Adrenal gland (tissue), 5 donors: ENCODE results near the gene CSNK1G3.
"Not testable (repeated sequence)": the region's sequence is repeated elsewhere in the genome, so short reads cannot be mapped to it uniquely, and the experiment has no call there.

ENCODE experiments used
- POLR2A ChIP-seq, 2 donors: fragments of 450-650 bp; IDR thresholded peaks; one replicate each; pipeline ENCODE4 v1.6.1; 2017; ENCODE audit warnings: antibody characterized with exemption in 2 of 2, mild to moderate bottlenecking in 2 of 2, moderate library complexity in 1 of 2
- TF ChIP-seq, protein P1 (sequence below), 6 experiments: fragments of 450-650 bp in 4 of 6; fragments of 200-600 bp in 2 of 6; sonication (generic) in 1 of 6; IDR thresholded peaks; 1 replicate in 5 of 6; 2 replicates in 1 of 6; pipeline versions ENCODE4 v1.5.1 to v1.8.0; 2016 to 2021; ENCODE audit warnings: antibody characterized with exemption in 6 of 6, mild to moderate bottlenecking in 2 of 6, moderate library complexity in 1 of 6
- donor health status: DM: no; HTN: no; CAD: no.

DNA sequence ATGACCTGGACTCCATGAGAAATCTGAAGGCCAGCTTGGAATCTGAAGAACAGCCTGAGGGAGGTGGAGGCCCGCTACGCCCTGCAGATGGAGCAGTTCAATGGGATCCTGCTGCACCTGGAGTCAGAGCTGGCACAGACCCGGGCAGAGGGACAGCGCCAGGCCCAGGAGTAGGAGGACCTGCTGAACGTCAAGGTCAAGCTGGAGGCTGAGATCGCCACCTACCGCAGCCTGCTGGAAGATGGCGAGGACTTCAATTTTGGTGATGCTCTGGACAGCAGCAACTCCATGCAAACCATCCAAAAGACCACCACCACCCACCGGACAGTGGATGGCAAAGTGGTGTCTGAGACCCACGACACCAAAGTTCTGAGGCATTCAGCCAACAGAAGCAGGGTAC is 125.1 kb downstream of the CSNK1G3 start:
- TF ChIP-seq, protein P1, sequence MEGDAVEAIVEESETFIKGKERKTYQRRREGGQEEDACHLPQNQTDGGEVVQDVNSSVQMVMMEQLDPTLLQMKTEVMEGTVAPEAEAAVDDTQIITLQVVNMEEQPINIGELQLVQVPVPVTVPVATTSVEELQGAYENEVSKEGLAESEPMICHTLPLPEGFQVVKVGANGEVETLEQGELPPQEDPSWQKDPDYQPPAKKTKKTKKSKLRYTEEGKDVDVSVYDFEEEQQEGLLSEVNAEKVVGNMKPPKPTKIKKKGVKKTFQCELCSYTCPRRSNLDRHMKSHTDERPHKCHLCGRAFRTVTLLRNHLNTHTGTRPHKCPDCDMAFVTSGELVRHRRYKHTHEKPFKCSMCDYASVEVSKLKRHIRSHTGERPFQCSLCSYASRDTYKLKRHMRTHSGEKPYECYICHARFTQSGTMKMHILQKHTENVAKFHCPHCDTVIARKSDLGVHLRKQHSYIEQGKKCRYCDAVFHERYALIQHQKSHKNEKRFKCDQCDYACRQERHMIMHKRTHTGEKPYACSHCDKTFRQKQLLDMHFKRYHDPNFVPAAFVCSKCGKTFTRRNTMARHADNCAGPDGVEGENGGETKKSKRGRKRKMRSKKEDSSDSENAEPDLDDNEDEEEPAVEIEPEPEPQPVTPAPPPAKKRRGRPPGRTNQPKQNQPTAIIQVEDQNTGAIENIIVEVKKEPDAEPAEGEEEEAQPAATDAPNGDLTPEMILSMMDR (IDR thresholded peaks at IDR 0.05) = not testable (repeated sequence)
- TF ChIP-seq POLR2A (IDR thresholded peaks at IDR 0.05) = not testable (repeated sequence)
